ENCODE results near the gene FKBP1B.
A peak's percentile ranks its signal among the peaks of the same experiment; 100 is the strongest.
"Not testable (repeated sequence)": the region's sequence is repeated elsewhere in the genome, so short reads cannot be mapped to it uniquely, and the experiment has no call there.

FKBP1B gene

DNA sequence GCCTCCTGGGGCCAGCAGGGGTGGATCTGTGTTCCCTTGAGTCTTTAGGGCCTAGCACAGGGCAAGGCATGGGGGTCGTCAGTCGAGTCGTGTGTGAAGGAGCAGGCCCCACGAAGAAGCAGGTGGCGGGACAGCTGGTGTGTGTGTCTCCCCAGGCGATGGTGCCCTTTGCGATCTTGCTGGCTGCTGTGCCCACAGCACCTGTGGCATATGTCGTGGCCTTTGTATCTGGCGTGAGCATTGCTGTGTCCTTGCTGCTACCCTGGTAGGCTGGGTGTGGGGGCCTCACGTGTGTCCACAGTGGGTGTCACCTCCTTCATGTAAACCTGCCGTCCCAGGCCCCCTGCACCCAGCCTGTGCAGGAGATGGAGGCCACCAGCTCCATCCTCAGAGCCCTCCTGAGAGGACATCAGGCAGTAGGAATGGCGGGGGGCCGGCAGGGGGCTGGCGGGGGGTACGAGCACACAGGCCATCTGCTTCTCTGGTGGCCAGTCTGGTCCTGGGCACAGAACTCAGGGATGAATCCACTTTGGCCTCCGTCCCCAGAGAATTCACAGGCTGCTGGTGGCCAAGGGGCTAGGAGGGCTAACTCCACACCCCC is 26.5 kb upstream of the FKBP1B start:
- DNase-seq: no peak

DNA sequence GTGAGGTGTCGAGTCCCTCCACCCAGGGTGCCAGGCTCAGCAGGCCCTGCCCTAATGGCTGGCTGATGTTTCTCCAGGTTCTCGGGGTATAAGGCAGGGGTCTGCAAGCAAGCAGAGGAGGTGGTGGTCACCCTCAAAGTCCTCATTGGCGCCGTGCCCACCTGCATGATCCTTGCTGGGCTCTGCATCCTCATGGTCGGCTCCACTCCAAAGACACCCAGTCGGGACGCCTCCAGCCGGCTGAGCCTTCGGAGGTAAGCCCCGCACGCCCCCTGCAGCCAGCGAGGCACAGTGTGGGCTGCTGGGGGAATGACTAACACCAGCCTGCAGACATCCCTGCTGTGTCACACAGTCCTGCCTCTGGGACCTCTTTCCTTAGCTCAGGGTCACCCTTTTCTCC is 25.5 kb upstream of the FKBP1B start:
- no peak for DNase-seq

GRCh38 chr2:24024996-24025663 is 24.4 kb upstream of the FKBP1B start:
- DNase-seq: no peak

GRCh38 chr2:24026233-24026632 is 23.3 kb upstream of the FKBP1B start:
- DNase-seq: no peak

GRCh38 chr2:24038786-24039499 is 10.6 kb upstream of the FKBP1B start:
- DNase-seq: no peak

DNA sequence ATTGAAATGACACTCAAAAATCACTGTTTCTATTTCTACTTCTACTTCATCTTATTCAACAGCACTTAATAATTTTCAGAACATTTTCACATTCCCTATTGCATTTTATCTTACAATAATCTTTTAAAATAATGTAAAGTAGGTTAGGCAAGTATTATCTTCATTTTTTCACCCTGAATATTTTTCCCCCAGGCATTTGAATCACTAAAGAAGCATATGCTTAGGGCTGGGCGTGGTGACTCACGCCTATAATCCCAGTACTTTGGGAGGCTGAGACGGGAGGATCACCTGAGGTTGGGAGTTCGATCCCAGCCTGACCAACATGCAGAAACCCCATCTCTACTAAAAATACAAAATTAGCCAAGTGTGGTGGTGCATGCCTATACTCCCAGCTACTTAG is 9.0 kb upstream of the FKBP1B start:
- DNase-seq: no peak

DNA sequence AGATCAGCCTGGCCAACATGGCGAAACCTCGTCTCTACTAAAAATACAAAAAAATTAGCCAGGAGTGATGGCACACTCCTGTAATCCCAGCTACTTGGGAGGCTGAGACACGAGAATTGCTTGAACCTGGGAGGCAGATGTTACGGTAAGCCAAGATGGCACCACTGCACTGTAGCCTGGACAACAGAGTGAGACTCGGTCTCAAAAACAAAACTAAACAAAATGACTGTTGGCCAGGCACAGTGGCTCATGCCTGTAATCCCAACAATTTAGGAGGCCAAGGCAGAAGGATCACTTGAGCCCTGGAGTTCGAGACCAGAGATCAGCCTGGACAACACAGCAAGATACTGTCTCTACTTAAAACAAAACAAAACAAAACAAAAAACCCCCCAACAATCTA is 6.4 kb upstream of the FKBP1B start:
- not testable (repeated sequence) for DNase-seq

DNA sequence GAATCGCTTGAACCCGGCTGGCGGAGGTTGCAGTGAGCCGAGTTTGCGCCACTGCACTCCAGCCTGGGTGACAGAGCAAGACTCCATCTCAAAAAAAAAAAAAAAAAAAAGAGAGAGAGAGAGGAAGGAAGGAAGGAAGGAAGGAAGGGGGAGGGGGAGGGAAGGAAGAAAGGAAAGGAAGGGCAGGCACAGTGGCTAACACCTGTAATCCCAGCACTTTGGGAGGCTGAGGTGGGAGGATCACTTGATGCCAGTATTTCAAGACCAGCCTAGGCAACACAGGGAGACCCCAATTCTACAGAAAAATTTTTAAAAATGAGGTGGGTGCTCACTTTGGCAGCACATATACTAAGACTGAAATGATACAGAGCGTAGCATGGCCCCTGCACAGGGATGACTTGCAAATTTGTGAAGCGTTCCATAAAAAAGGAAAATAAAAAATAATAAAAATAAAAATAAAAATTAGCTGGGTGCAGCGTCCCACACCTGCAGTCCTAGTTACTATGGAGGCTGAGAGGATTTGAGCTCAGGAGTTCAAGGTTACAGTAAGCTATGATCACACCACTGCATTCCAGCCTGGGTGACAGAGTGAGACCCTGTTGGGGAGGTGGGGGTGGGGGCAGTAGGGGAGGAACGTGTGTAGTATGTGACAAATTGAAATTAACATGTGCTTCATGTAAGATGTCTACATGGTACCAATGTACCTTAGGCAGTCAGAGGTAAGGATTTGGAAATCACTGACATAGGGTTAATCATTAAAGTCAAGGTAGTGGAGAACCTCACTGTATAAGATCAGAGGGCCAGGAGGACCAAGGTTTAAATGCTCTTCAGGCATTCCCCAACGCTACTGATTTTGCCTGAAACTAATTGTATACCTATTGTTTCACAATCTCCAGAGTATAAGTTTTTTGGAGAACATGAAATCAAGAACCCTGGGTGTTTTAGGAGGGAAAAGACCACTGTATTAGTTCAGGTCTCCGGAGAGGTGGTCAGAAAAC is 3.7 kb upstream of the FKBP1B start:
- DNase-seq: no peak

GRCh38 chr2:24046599-24046929 is 3.0 kb upstream of the FKBP1B start:
- no peak for DNase-seq

- peak; percentile 99 for DNase-seq
Observed at GRCh38 chr2:24046930-24047702, 2.4 kb upstream of the FKBP1B start, which contains the start of gene WDCP. Gene WDCP (minus strand): TSS chr2:24047391. CDS start chr2:24039494, 7,897 bp downstream.

- DNase-seq: peak; percentile 68
Observed at GRCh38 chr2:24047703-24048033, 1.9 kb upstream of the FKBP1B start.

- peak; percentile 61 for DNase-seq
Observed at GRCh38 chr2:24048769-24049484, 614 bp upstream of the FKBP1B start.

DNA sequence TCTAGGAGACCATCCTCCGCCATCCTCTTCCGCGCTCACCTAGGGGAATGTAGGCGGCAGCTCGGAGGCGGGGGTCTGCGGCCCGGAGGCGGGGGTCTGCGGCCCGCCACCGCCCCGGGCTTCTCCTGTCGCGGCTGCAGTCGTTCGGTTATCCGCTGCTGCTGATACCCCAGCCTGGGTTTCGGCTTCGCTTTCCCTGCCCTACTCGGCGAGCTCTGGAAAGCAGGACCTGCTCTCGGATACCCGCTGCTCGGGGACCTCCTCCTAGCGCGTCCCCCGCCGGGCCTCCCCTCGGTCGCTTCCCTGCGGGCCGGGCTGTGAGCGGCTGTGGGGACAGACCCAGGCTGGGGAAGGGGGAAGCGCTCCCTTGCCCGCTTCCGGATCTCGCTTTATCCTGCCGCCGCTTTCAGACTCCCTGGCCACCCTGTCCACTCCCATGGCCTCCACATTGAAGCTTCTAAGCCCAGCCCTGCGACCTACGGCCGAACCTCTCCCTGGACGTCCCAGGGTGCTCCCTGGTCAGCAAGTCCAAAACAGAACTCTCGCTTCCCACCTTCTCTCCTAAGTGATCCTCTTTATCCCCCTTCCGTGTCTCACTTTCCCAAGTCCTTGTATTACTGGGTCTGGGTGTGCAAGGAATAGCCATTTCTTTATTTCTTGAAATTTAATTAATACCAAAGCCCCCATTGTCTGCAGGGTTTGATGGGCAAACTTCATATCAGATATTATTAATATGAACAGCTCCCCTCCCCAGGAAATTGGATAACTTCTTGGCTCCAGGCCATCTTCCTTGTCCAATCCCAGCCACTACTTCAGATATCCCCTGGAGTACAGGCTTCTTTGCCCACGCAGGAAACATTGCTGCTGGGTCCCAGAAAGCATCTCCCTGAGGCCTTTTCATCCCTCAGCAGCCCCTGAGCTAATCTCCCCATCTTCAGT is 769 bp downstream of the FKBP1B start:
- peak; percentile 50 for DNase-seq

DNA sequence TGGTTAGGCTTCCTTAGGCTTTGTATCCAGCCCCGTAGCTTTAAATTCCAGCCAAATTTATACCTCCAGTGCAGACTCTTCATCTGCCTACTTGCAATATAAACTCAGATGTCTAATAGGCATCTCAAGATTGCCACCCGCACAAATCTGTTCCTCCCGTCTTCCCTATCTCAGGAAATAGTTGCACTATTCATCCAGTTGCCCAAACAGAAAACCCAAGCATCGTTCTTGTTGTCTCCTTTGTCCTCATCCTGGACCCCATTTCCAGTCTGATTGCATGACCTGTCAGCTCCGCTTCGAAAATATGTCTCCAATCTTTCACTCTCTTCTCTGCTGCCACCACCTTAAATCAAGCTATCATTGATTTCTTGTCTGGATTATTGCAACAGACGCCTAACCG is 2.3 kb downstream of the FKBP1B start:
- DNase-seq: no peak

- no peak for DNase-seq
Observed at GRCh38 chr2:24052951-24053350, 3.4 kb downstream of the FKBP1B start.

- DNase-seq: no peak
Observed at GRCh38 chr2:24054366-24055010, 4.9 kb downstream of the FKBP1B start.

- DNase-seq: no peak
Observed at GRCh38 chr2:24055750-24056149, 6.2 kb downstream of the FKBP1B start.

DNA sequence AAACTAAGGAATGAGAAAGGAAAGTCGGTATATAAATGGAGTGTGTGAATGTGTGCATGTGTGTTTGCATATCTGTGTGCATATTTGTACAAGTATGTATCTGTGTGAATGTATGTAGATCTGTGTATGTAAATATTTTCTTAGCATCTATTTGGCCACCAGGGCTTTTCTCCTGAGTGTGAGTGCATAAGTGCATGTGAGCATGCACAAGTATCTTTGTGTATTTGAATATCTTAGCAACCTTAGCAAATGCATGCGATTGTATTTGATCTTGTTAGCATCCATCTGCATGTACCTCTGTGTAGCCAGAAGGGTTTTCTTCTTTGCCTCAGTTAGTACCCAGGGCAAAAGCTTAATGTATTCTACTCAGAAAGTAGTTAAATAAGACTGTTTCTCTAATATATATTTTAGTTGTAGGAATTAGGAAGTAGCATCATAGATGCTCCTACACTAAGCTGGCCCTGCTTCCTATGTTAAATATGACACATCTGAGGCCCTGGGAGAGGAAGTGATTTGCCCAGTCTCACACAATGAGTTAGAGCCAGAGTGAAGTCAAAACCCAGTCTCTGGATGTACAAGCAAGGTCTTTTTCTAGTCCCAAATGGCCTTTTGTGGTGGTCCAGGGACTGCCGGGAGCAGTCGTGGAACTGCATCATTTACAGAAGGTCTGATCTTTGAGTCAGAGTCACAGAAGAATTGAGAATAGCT is 9.2 kb downstream of the FKBP1B start:
- no peak for DNase-seq

- no peak for DNase-seq
Observed at GRCh38 chr2:24065341-24065740, 15.8 kb downstream of the FKBP1B start.

Measured in NCI-H146 (cell line).